ENCODE results near the gene DTNBP1.
A peak's percentile ranks its signal among the peaks of the same experiment; 100 is the strongest.

Gene DTNBP1

GRCh38 chr6:15502446-15503345 is 160.1 kb downstream of the DTNBP1 start:
- no peak overlapping the region for H3K4me3 Mint-ChIP-seq
- H3K36me3 Mint-ChIP-seq (ENCODE audit: low read depth), result peaks cover 63% of the 10 kb centered on the region
- H3K27me3 Mint-ChIP-seq (ENCODE audit: low read depth, poor library complexity), result no peaks in the 10 kb centered on the region
- H3K9me3 Mint-ChIP-seq, result no peaks in the 10 kb centered on the region
- peaks cover 98% of the 10 kb centered on the region for H3K4me1 Mint-ChIP-seq
- DNase-seq, result no peak
- no peak for TF ChIP-seq CTCF (IDR thresholded peaks at IDR 0.05)
- peak overlapping the region; percentile 83 for H3K27ac Mint-ChIP-seq

- Mint-ChIP-seq H3K27me3 (ENCODE audit: low read depth, poor library complexity) (no peaks in the 10 kb centered on the region), H3K27ac (peak overlapping the region; percentile 91), H3K4me1 (peaks cover 93% of the 10 kb centered on the region), H3K9me3 (no peaks in the 10 kb centered on the region), H3K36me3 (ENCODE audit: low read depth) (peaks cover 63% of the 10 kb centered on the region), H3K4me3 (peak overlapping the region; percentile 32)
- no peak for DNase-seq
- TF ChIP-seq CTCF (IDR thresholded peaks at IDR 0.05), result no peak
Measured at GRCh38 chr6:15501826-15502445, 160.9 kb downstream of the DTNBP1 start.

GRCh38 chr6:15500901-15501825 is 161.7 kb downstream of the DTNBP1 start:
- TF ChIP-seq CTCF (IDR thresholded peaks at IDR 0.05), result no peak
- H3K27ac Mint-ChIP-seq, result peak overlapping the region; percentile 91
- DNase-seq, result peak; percentile 20
- H3K36me3 Mint-ChIP-seq (ENCODE audit: low read depth), result peaks cover 62% of the 10 kb centered on the region
- peaks cover under 1% of the 10 kb centered on the region for H3K9me3 Mint-ChIP-seq
- no peaks in the 10 kb centered on the region for H3K27me3 Mint-ChIP-seq (ENCODE audit: low read depth, poor library complexity)
- peaks cover 86% of the 10 kb centered on the region for H3K4me1 Mint-ChIP-seq
- H3K4me3 Mint-ChIP-seq, result peak overlapping the region; percentile 42

GRCh38 chr6:15500078-15500740 is 162.6 kb downstream of the DTNBP1 start:
- peak overlapping the region; percentile 19 for H3K27ac Mint-ChIP-seq

More at GRCh38 chr6:15500078-15500740, 162.6 kb downstream of the DTNBP1 start:
- no peak for DNase-seq
- Mint-ChIP-seq H3K4me1 (peaks cover 85% of the 10 kb centered on the region), H3K27me3 (ENCODE audit: low read depth, poor library complexity) (no peaks in the 10 kb centered on the region), H3K9me3 (peaks cover 4% of the 10 kb centered on the region), H3K4me3 (no peak overlapping the region), H3K36me3 (ENCODE audit: low read depth) (peaks cover 71% of the 10 kb centered on the region)
- TF ChIP-seq CTCF (IDR thresholded peaks at IDR 0.05), result no peak

Measured in nephron progenitor cell (in vitro differentiated cells).